Endothelial cell of umbilical vein (primary cell): ENCODE measurements around the gene WIPI1.

Experiments used
- CTCF ChIP-seq, 2 donors: IDR thresholded peaks; 1 replicate in 1 of 2; 2 replicates in 1 of 2; pipeline ENCODE4 v1.5.1; 2011; ENCODE audit warnings: low read length in 2 of 2, mild to moderate bottlenecking in 2 of 2, moderate library complexity in 2 of 2, control low read depth in 1 of 2, inconsistent platforms in 1 of 2, low read depth in 1 of 2; ENCODE audit not compliant: insufficient read depth in 1 of 2; ENCODE audit errors: extremely low read depth in 1 of 2
- EZH2 ChIP-seq: IDR thresholded peaks from 2 replicates; pipeline ENCODE4 v1.6.1; 2012; ENCODE audit warnings: borderline replicate concordance, low read depth, mild to moderate bottlenecking, moderate library complexity, low read length, inconsistent platforms; ENCODE audit not compliant: severe bottlenecking
- FOS ChIP-seq: IDR thresholded peaks from 2 replicates; pipeline ENCODE4 v1.6.1; 2011; ENCODE audit warnings: mild to moderate bottlenecking, low read length, moderate library complexity, borderline replicate concordance; ENCODE audit not compliant: insufficient read depth
- GATA2 ChIP-seq: IDR thresholded peaks from 2 replicates; pipeline ENCODE4 v1.7.0; 2011; ENCODE audit warnings: low read depth, mild to moderate bottlenecking, moderate library complexity, mixed read lengths, low read length; ENCODE audit not compliant: insufficient read length, insufficient read depth
- JUN ChIP-seq: IDR thresholded peaks from 2 replicates; pipeline ENCODE4 v1.6.1; 2011; ENCODE audit warnings: borderline replicate concordance, low read depth; ENCODE audit not compliant: insufficient read length, insufficient read depth
- POLR2A ChIP-seq: IDR thresholded peaks from 2 replicates; pipeline ENCODE4 v1.6.1; 2012; ENCODE audit warnings: low read depth, mild to moderate bottlenecking, control low read depth, low read length
- POLR2AphosphoS5 ChIP-seq: IDR thresholded peaks from 2 replicates; pipeline ENCODE4 v1.6.1; 2012; ENCODE audit warnings: low read depth, mild to moderate bottlenecking, control low read depth, low read length, moderate library complexity; ENCODE audit not compliant: insufficient read depth
- TF ChIP-seq, protein P1 (sequence below): IDR thresholded peaks from 2 replicates; pipeline ENCODE4 v1.6.1; 2011; ENCODE audit not compliant: insufficient read depth, insufficient read length

GRCh38 chr17:68389041-68389440, 68.3 kb downstream of the WIPI1 start:
- TF ChIP-seq POLR2AphosphoS5 (no peak), CTCF (IDR thresholded peaks at IDR 0.05; ENCODE audit: extremely low read depth in 1 of 2, insufficient read depth in 1 of 2, low read depth in 1 of 2, low read length in 2 of 2) (no peak), POLR2A (no peak), JUN (no peak), EZH2 (no peak), GATA2 (no peak), FOS (no peak)
- TF ChIP-seq, protein P1, sequence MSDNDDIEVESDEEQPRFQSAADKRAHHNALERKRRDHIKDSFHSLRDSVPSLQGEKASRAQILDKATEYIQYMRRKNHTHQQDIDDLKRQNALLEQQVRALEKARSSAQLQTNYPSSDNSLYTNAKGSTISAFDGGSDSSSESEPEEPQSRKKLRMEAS, result no peak
